Right atrium auricular region (tissue), 2 donors: Measurements from ENCODE around the gene KIF17. TPM values are rescaled to one million over a fixed set of nuclear protein-coding genes. Genes with fewer than 3 reads are reported as not detected.

Experiments
- DNase-seq: peaks from one replicate; pipeline ENCODE4 v3.0.0-alpha.2; 2019; ENCODE audit warnings: low spot score
- H3K27ac ChIP-seq, 2 donors: fragments of 200-600 bp; sonication (generic); 1 replicate in 1 of 2; 2 replicates in 1 of 2; pipeline ENCODE4 v1.5.1; 2016 to 2019
- H3K27me3 ChIP-seq, 2 donors: fragments of 200-600 bp; sonication (generic); one replicate each; pipeline versions ENCODE4 v1.5.1 to v1.6.0; 2017 to 2019
- H3K36me3 ChIP-seq: fragments of 200-600 bp; sonication (generic); one replicate; pipeline ENCODE4 v1.5.1; 2016
- H3K4me1 ChIP-seq, 2 donors: fragments of 200-600 bp; sonication (generic); one replicate each; pipeline versions ENCODE4 v1.5.1 to v1.6.0; 2017 to 2019
- H3K4me3 ChIP-seq, 2 donors: fragments of 200-600 bp; sonication (generic); 1 replicate in 1 of 2; 2 replicates in 1 of 2; pipeline ENCODE4 v1.5.1; 2017 to 2019; ENCODE audit warnings: mild to moderate bottlenecking in 1 of 2, moderate library complexity in 1 of 2
- H3K9me3 ChIP-seq, 2 donors: fragments of 200-600 bp; sonication (generic); one replicate each; pipeline ENCODE4 v1.5.1; 2019
- total RNA-seq, 2 donors: library from RNA; depleted of rRNA; stranded (reverse); fragments of >200 nt; gene quantifications; one replicate each; pipeline ENCODE4 v1.1.0, GENCODE V29; 2016
- TF ChIP-seq, protein P1 (sequence below), 2 donors: fragments of 200-600 bp; sonication (generic); IDR thresholded peaks; one replicate each; pipeline ENCODE4 v1.5.1; 2019; ENCODE audit warnings: antibody characterized with exemption in 2 of 2

KIF17 gene
- total RNA-seq, 2 donors from 2014 or later, result 2.6 to 6.0 TPM

DNA sequence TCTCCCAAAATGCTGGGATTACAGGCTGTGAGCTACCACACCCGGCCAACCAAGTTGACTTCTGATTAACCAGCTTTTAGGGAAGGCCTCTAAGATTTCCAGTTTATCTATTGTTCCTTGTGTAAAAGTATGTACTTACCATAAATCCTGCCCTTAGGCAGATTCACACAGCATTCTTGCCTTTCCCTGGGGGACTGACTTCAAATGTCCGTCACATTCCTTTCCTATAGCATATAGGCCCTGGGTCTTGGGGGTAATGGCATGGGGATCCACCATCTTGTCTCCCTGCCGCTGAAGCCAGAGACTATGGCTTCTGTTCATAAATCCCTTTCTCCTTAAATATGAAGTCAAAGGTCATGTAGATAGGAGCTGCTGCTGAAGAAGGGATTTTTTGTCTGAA, 85.4 kb downstream of the KIF17 start:
- DNase-seq, result no peak
- no peaks in the 10 kb centered on the region for H3K9me3 ChIP-seq
- H3K27me3 ChIP-seq, result no peaks in the 10 kb centered on the region
- no peak overlapping the region for H3K27ac ChIP-seq
- H3K36me3 ChIP-seq, result peaks cover 2% of the 10 kb centered on the region
- H3K4me1 ChIP-seq, result peaks cover 0 to 17% of the 10 kb centered on the region in 2 donors
- TF ChIP-seq, protein P1, sequence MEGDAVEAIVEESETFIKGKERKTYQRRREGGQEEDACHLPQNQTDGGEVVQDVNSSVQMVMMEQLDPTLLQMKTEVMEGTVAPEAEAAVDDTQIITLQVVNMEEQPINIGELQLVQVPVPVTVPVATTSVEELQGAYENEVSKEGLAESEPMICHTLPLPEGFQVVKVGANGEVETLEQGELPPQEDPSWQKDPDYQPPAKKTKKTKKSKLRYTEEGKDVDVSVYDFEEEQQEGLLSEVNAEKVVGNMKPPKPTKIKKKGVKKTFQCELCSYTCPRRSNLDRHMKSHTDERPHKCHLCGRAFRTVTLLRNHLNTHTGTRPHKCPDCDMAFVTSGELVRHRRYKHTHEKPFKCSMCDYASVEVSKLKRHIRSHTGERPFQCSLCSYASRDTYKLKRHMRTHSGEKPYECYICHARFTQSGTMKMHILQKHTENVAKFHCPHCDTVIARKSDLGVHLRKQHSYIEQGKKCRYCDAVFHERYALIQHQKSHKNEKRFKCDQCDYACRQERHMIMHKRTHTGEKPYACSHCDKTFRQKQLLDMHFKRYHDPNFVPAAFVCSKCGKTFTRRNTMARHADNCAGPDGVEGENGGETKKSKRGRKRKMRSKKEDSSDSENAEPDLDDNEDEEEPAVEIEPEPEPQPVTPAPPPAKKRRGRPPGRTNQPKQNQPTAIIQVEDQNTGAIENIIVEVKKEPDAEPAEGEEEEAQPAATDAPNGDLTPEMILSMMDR (IDR thresholded peaks at IDR 0.05), result no peak
- no peak overlapping the region for H3K4me3 ChIP-seq

DNA sequence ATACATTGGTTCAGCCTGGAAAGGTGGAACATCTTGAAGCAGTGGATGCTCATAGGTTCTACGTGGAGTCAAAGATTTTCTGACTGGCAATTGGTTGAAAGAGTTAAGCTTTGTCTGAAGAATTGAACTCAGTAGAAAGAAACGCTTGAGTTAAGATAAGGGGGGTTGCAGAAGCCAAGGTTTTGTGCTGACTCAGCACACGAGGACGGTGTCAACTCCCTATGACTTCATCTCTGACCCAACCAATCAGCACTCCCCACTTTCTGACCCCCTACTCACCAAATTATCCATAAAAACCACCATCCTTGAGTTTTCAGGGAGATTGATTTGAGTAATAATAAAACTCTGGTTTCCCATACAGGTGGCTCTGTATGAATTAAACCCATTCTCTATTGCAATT, 87.1 kb downstream of the KIF17 start:
- H3K4me1 ChIP-seq, result peaks cover 0 to 14% of the 10 kb centered on the region in 2 donors
- DNase-seq, result no peak
- H3K27ac ChIP-seq, result no peak overlapping the region
- H3K36me3 ChIP-seq, result no peaks in the 10 kb centered on the region
- H3K27me3 ChIP-seq, result no peaks in the 10 kb centered on the region
- TF ChIP-seq, protein P1 (IDR thresholded peaks at IDR 0.05), result no peak
- no peaks in the 10 kb centered on the region for H3K9me3 ChIP-seq
- H3K4me3 ChIP-seq, result no peak overlapping the region

DNA sequence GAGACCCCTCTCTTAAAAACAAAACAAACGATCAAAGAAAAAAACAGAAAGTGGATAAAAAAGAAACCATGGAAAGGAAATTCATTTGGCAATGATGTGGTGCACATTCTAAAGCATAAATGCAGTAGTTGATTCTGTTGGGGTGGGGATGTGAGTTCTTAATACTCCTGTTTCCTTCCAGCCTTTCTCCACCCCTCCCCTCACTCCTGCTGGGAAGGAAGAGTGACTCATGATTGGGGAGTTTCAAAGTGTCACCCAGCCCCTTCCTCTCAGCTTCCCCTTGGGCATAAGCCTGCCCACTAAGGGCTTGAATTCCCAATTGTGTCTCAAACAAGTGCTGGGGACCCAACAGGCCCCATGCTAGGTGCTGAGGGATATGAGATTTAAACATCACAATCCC, 91.3 kb downstream of the KIF17 start:
- TF ChIP-seq, protein P1 (IDR thresholded peaks at IDR 0.05), result no peak
- no peak overlapping the region for H3K4me3 ChIP-seq
- no peak overlapping the region for H3K27ac ChIP-seq
- no peak for DNase-seq
- H3K9me3 ChIP-seq, result no peaks in the 10 kb centered on the region
- no peaks in the 10 kb centered on the region for H3K27me3 ChIP-seq
- H3K4me1 ChIP-seq, result no peaks in the 10 kb centered on the region
- no peaks in the 10 kb centered on the region for H3K36me3 ChIP-seq

DNA sequence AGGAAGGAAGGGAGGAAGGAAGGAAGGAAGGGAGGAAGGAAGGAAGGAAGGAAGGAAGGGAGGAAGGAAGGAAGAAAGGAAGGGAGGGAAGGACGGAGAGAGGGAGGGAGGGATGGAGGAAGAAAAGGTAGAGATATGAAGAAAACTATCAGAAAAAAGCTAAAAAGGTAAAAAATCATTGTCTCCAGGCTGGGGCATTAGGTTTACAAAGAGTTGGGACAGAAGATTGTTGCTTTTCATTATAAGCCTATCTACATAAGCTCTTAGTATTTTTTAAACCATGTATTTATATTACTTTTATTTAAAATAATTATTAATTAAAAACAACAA, 91.7 kb downstream of the KIF17 start:
- TF ChIP-seq, protein P1 (IDR thresholded peaks at IDR 0.05), result no peak

DNA sequence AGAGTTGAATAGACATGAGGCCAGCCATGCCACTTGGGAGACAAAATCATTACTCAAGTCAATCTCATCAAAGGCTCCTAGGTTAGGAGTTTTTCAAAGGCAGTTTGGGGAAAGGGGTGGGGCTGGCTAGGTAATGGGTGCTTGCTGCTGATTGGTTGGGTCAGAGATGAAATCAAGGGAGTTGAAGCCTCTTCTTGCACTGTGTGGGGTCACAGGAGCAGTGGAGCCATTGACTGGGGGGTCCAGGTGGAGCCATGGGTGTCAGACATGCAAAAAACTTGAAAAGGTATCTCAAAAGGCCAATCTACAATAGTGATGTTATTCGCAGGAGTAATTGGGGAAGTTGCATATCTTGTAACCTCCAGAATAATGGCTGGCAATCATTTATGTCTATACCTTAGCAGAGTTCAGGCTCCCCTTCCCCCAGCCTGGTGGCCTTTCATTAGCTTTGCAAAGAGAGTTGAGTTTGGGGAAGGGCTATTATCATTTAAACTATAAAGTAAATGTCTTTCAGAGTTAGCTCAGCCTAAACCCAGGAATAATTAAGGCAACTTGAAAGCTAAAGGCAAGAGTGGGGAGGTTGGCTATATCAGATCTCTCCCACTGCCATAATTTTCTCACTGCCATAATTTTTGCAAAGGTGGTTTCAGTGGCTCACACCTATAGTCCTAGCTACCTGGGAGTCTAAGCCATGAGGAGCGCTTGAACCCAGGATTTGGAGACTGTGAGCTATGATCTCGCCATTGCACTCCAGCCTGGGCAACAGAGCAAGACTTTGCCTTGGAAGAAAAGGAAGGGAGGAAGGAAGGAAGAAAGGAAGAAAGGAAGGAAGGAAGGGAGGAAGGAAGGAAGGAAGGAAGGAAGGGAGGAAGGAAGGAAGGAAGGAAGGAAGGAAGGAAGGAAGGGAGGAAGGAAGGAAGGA, 92.4 kb downstream of the KIF17 start:
- TF ChIP-seq, protein P1 (IDR thresholded peaks at IDR 0.05), result no peak
- Histone ChIP-seq H3K27me3 (no peaks in the 10 kb centered on the region), H3K27ac (no peak overlapping the region), H3K4me1 (no peaks in the 10 kb centered on the region), H3K9me3 (no peaks in the 10 kb centered on the region), H3K36me3 (no peaks in the 10 kb centered on the region), H3K4me3 (no peak overlapping the region)
- DNase-seq, result no peak

More for the DNA sequence above, 91.7 kb downstream of the KIF17 start:
- H3K4me1 ChIP-seq, result no peaks in the 10 kb centered on the region
- no peaks in the 10 kb centered on the region for H3K27me3 ChIP-seq
- H3K27ac ChIP-seq, result no peak overlapping the region
- H3K36me3 ChIP-seq, result no peaks in the 10 kb centered on the region
- H3K4me3 ChIP-seq, result no peak overlapping the region
- DNase-seq, result no peak
- H3K9me3 ChIP-seq, result no peaks in the 10 kb centered on the region
